LNCaP clone FGC (cell line): ENCODE results near the gene RBBP8NL.

Experiments
- DNase-seq: peaks from one replicate; pipeline ENCODE4 v3.0.0-alpha.2; 2011; ENCODE audit warnings: low read depth
- H3K4me3 ChIP-seq: 2 replicates; pipeline ENCODE4 v1.5.1; 2011; ENCODE audit warnings: mild to moderate bottlenecking, low read depth, low read length, control low read depth
- TF ChIP-seq, protein P1 (sequence below): IDR thresholded peaks from 2 replicates; pipeline ENCODE4 v1.5.1; 2012; ENCODE audit warnings: mild to moderate bottlenecking; ENCODE audit not compliant: control insufficient read depth, insufficient read depth; ENCODE audit errors: extremely low read depth

The RBBP8NL gene

DNA sequence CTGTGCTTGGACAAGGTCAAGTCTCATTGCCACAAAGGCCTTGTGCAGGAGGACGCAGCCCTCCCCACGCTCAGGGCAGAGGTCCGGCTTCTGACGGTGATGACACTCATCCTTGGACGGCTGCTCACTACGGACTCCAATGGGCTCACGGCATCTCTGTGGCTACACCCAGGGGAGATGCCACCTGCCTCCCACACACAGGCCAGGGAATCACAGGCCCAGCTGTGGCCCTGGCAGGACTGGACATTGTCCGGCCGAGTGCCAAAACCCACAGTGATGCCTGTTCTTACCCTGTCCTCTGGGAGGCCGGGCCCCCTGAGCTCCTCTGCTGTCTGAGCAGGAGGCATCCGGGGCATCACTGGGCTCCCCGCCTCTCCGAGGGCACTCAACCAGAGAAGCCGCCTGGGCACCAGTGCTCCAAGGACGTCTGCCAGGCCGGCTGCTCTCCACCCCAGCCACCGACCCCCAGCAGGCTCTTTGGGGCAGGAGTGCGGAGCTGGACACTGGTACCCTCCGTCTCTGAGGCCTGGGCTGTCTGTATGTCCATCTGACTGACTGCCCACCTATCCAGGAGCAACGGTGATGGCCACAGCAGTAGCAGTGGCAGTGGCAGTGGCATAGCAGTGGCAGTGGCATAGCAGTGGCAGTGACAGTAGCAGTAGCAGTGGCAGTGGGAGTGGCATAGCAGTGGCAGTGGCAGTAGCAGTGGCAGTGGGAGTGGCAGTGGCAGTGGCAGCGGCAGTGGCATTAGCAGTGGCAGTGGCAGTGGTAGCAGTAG, 1.9 kb downstream of the RBBP8NL start:
- no peak overlapping the region for H3K4me3 ChIP-seq
- no peak for DNase-seq
- TF ChIP-seq, protein P1, sequence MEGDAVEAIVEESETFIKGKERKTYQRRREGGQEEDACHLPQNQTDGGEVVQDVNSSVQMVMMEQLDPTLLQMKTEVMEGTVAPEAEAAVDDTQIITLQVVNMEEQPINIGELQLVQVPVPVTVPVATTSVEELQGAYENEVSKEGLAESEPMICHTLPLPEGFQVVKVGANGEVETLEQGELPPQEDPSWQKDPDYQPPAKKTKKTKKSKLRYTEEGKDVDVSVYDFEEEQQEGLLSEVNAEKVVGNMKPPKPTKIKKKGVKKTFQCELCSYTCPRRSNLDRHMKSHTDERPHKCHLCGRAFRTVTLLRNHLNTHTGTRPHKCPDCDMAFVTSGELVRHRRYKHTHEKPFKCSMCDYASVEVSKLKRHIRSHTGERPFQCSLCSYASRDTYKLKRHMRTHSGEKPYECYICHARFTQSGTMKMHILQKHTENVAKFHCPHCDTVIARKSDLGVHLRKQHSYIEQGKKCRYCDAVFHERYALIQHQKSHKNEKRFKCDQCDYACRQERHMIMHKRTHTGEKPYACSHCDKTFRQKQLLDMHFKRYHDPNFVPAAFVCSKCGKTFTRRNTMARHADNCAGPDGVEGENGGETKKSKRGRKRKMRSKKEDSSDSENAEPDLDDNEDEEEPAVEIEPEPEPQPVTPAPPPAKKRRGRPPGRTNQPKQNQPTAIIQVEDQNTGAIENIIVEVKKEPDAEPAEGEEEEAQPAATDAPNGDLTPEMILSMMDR, result no peak

DNA sequence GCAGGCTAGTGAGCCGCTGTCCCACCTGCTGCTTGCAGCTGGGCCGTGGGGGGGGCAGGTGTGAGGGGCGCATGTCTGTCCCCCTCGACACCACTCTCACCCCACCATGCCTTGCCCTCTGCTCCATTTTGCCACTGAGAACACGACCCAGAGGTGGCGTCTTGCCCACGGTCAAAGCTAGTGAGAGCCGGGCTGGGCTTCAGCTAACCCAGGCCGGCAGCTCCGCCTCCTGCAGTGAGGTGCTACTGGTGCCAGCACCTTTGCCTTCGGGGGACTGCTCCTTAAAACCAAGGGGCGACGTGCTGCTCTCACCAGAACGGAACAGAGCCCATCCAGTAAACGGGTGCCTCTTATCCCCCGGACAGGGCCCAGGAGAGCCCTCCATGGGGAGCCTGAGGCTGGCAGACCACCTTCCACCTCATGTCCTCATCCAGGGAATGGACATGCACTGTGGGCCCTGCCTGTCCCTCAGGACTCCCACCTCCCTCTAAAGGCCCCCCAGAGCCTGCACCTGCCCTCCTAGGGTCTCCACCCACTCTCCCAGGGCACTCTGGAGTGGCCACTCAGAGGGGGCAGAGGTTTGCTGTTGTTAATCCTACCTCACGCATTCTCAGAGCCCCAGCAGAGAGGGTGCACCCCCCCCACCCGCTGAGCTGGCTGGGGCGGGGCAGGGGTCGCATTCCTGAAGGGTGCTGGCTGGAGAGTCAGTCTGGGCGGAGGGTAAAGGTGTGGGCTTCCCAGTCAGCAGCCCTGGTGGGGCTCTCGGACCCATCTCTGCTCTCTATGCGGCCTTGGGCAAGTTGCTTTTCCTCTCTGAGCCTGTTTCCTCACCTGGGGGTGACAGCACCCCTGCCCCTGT, 2.9 kb downstream of the RBBP8NL start:
- TF ChIP-seq, protein P1, result no peak
- DNase-seq, result no peak
- no peak overlapping the region for H3K4me3 ChIP-seq

DNA sequence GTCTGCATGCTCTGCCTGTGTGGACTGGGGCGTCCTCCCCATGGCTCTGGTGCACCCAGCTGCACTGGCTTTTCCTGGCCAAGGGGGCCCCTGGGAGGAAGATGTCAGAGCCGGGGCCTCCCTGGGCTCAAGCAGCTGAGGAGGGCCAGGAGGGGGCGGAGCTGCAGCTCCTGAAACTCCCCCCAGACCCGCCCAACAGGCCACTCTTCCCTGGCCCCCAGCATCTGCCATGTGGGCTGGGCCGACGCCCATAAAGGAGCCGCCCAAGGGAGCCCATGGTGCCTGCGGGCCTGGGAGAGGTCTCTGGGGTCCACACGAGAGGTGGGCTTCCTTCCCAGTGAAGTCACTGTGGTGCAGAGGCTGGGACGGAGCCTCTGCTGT, 4.0 kb downstream of the RBBP8NL start:
- TF ChIP-seq, protein P1, result no peak
- H3K4me3 ChIP-seq, result no peak overlapping the region
- DNase-seq, result no peak

DNA sequence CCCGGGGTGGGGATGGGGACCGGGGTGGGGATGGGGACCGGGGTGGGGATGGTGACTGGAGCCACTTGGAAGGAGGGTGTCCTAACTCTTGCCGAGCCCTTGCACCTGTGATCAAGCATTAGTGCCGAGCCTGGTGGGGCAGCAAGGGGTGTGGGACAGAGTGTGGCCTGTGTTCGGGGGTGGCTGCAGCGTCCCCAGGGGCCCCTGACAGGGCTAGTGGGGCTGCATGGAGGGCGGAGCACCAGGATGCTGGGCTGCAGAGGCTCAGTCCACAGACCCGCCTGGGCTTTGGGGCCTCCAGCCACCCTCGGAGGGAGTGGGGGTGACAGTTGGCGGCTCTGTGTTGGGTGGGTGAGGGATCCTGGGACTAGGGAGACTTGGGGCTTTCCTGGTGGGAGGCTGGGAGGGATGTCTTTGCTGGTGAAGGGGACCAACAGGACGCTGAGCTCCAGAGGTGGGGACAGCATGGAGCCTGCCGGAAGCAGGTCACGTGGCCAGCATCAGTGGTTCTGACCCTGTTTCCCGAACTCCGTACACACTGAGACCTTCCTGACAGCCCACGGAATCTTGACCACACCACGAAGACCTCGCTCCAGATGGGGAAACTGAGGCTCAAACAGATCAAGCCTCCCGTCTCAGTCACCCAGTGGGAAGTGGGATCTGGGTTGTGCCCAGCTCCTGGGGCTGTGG, 4.6 kb downstream of the RBBP8NL start:
- TF ChIP-seq, protein P1, result no peak
- no peak for DNase-seq
- no peak overlapping the region for H3K4me3 ChIP-seq

DNA sequence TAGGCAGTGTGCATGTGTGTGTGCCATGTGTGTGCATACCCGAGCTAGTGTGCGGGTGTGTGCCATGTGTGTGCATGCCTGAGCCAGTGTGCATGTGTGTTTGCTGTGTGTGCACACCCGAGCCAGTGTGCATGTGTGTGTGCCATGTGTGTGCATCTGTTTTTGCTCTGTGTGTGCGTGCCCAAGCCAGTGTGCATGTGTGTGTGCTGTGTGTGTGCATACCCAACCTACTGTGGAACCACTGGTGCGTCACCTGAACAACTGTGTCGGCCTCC, 5.7 kb downstream of the RBBP8NL start:
- H3K4me3 ChIP-seq, result no peak overlapping the region
- TF ChIP-seq, protein P1, result no peak
- no peak for DNase-seq

DNA sequence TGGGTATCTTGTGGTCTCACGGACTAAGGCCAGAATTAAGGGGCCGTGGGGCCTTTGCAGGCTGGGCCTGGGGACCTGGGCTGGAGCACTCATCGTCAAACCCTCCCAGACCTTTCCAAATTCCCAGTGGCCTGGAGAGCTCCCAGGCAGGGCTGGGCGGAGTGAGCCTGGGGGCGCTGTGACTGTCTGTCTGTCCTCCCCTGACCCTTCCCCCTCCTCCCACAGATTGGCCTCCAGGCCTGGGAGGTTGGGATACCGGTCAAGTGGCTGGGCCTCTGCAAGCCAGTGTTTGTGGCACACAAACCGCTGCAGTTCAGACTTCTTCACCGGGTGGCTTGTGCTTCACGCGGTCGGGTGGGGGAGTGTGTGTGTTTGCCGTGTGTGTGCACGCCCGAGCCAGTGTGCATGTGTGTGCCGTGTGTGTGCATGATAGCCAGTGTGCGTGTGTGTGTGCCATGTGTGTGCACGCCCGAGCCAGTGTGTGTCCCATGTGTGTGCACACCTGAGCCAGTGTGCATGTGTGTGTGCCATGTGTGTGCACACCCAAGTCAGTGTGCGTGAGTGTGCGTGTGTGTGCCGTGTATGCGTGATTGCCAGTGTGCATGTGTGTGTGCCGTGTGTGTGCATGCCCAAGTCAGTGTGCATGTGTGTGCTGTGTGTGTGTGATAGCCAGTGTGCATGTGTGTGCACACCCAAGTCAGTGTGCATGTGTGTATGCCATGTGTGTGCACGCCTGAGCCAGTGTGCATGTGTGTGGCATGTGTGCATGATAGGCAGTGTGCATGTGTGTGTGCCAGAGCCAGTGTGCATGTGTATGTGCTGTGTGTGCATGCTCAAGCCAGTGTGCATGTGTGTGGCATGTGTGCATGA, 6.3 kb downstream of the RBBP8NL start:
- H3K4me3 ChIP-seq, result no peak overlapping the region
- no peak for DNase-seq
- TF ChIP-seq, protein P1, result no peak
